MCF 10A (cell line): ENCODE data around the gene GABPB2. TPM values are rescaled to one million over a fixed set of nuclear protein-coding genes. Genes with fewer than 3 reads are reported as not detected.
"Not testable (repeated sequence)": the region's sequence is repeated elsewhere in the genome, so short reads cannot be mapped to it uniquely, and the experiment has no call there.

Experiments
- BruUV-seq: library from RNA; stranded (reverse); fragments of 400-500 nt; replicated peaks from 2 replicates; lab custom pipeline; 2021; lab: Mats Ljungman, UMichigan
- CTCF ChIA-PET: fragments of 300-600 bp; sonication (Branson Sonifier 250); formaldehyde crosslinking; extraction: SDS; loops from one replicate; lab custom pipeline; 2021; ENCODE audit warnings: antibody characterized with exemption, inconsistent platforms; lab: Yijun Ruan, JAX
- POLR2A ChIA-PET: fragments of 300-600, 350-650 bp; sonication (Branson Sonifier 250); formaldehyde crosslinking; extraction: SDS; loops from one replicate; lab custom pipeline; 2020; ENCODE audit warnings: antibody characterized with exemption, inconsistent platforms; lab: Yijun Ruan, JAX
- DNase-seq: peaks from one replicate; pipeline ENCODE4 v3.0.0-alpha.2; 2018; ENCODE audit not compliant: unreplicated experiment
- H3K27ac Mint-ChIP-seq: one replicate; pipeline ENCODE4 v1.8.0; 2022; ENCODE audit warnings: mild to moderate bottlenecking, low read depth, mixed read lengths; ENCODE audit not compliant: unreplicated experiment
- H3K27me3 Mint-ChIP-seq: one replicate; pipeline ENCODE4 v1.8.0; 2022; ENCODE audit warnings: mixed read lengths; ENCODE audit not compliant: insufficient read depth, unreplicated experiment
- H3K36me3 Mint-ChIP-seq: one replicate; pipeline ENCODE4 v1.8.0; 2022; ENCODE audit warnings: mild to moderate bottlenecking, moderate library complexity, mixed read lengths; ENCODE audit not compliant: insufficient read depth, unreplicated experiment
- H3K4me1 Mint-ChIP-seq: one replicate; pipeline ENCODE4 v1.8.0; 2022; ENCODE audit warnings: mixed read lengths; ENCODE audit not compliant: insufficient read depth, unreplicated experiment
- H3K4me3 Mint-ChIP-seq: one replicate; pipeline ENCODE4 v1.8.0; 2022; ENCODE audit warnings: mild to moderate bottlenecking, moderate library complexity, mixed read lengths; ENCODE audit not compliant: unreplicated experiment
- H3K9me3 Mint-ChIP-seq: one replicate; pipeline ENCODE4 v1.8.0; 2022; ENCODE audit warnings: mixed read lengths; ENCODE audit not compliant: unreplicated experiment
- CTCF ChIP-seq: fragments of 200-600 bp; IDR thresholded peaks from one replicate; pipeline ENCODE4 v1.8.0; 2022; ENCODE audit warnings: antibody characterized with exemption, mild to moderate bottlenecking; ENCODE audit not compliant: unreplicated experiment
- intact Hi-C: fragments of 100-400 bp; cut with micrococcal nuclease; formaldehyde crosslinking; loops from 2 replicates; pipeline ENCODE4 v1.14.1; 2022
- total RNA-seq: library from RNA; stranded (reverse); gene quantifications from 2 replicates; pipeline ENCODE4 v1.2.3, GENCODE V29; 2022

GABPB2 gene
- total RNA-seq, 1 experiment from 2014 or later = 20.2 TPM

- BruUV-seq = no TSS peak
- no peak overlapping the region for H3K4me3 Mint-ChIP-seq
- no peak for TF ChIP-seq CTCF
- H3K27me3 Mint-ChIP-seq = no peaks in the 10 kb centered on the region
- H3K27ac Mint-ChIP-seq = no peak overlapping the region
- H3K4me1 Mint-ChIP-seq = no peaks in the 10 kb centered on the region
- intact Hi-C loops = loop anchor here (10.0 kb wide), 1 partner anchor 183 kb away; the partner anchor contains the start of gene PSMD4
- no peaks in the 10 kb centered on the region for H3K9me3 Mint-ChIP-seq
- no peak for DNase-seq
- ChIA-PET POLR2A (interaction anchor here (0.7 to 4.9 kb wide), 6 partner anchors 13 to 209 kb away, joined by 3 to 67 read pairs (median 4); partner anchors contain the start of genes CDC42SE1, MLLT11 and ZNF687), CTCF (interaction anchor here (0.5 to 2.7 kb wide), 16 partner anchors 10 to 777 kb away, joined by 3 to 22 read pairs (median 4); partner anchors contain the start of gene TNFAIP8L2)
- H3K36me3 Mint-ChIP-seq = peaks cover 15% of the 10 kb centered on the region
These were observed 1.7 kb downstream of the GABPB2 start for GRCh38 chr1:151072224-151072623.

- H3K27ac Mint-ChIP-seq = no peak overlapping the region
- H3K27me3 Mint-ChIP-seq = no peaks in the 10 kb centered on the region
- BruUV-seq = no TSS peak
- H3K9me3 Mint-ChIP-seq = no peaks in the 10 kb centered on the region
- intact Hi-C loops = no loop called here
- no peak overlapping the region for H3K4me3 Mint-ChIP-seq
- no peaks in the 10 kb centered on the region for H3K4me1 Mint-ChIP-seq
- ChIA-PET CTCF (interaction anchor here (0.6 to 6.7 kb wide), 5 partner anchors 14 to 70 kb away, joined by 3 to 37 read pairs (median 9); partner anchors contain the start of genes GABPB2 and TNFAIP8L2), POLR2A (interaction anchor here (0.7 to 1.1 kb wide), 3 partner anchors 21 to 151 kb away, joined by 3 read pairs; no protein-coding TSS in a partner anchor)
- H3K36me3 Mint-ChIP-seq = peaks cover 5% of the 10 kb centered on the region
- no peak for TF ChIP-seq CTCF
- no peak for DNase-seq
These were observed 15.5 kb downstream of the GABPB2 start for GRCh38 chr1:151085953-151086559.

- ChIA-PET CTCF (interaction anchor here (0.6 to 9.6 kb wide), 6 partner anchors 12 to 546 kb away, joined by 3 to 158 read pairs (median 4); partner anchors contain the start of gene TNFAIP8L2), POLR2A (interaction anchor here (0.8 to 1.5 kb wide), 8 partner anchors 25 to 98 kb away, joined by 3 to 6 read pairs (median 3); partner anchors contain the start of genes C1orf56, CDC42SE1, GABPB2 and TNFAIP8L2)
- H3K27me3 Mint-ChIP-seq, BruUV-seq, H3K36me3 Mint-ChIP-seq, H3K4me3 Mint-ChIP-seq, H3K4me1 Mint-ChIP-seq, intact Hi-C loops, H3K9me3 Mint-ChIP-seq, H3K27ac Mint-ChIP-seq: not testable (repeated sequence)
- DNase-seq = peak; percentile 48
These were observed 26.9 kb downstream of the GABPB2 start for GRCh38 chr1:151097426-151097825.

GRCh38 chr1:151098126-151098525, 27.6 kb downstream of the GABPB2 start:
- POLR2A ChIA-PET = interaction anchor here (0.7 to 1.5 kb wide), 4 partner anchors 27 to 91 kb away, joined by 3 read pairs; partner anchors contain the start of genes C1orf56, CDC42SE1 and GABPB2
- Mint-ChIP-seq H3K27me3 (no peaks in the 10 kb centered on the region), H3K36me3 (no peaks in the 10 kb centered on the region), H3K4me1 (peaks cover 10% of the 10 kb centered on the region), H3K4me3 (no peak overlapping the region), H3K27ac (no peak overlapping the region), H3K9me3 (no peaks in the 10 kb centered on the region)
- no peak for DNase-seq
- BruUV-seq = no TSS peak
- CTCF ChIA-PET = interaction anchor here (0.6 to 9.6 kb wide), 7 partner anchors 11 to 564 kb away, joined by 3 to 158 read pairs (median 4); partner anchors contain the start of gene TNFAIP8L2
- TF ChIP-seq CTCF = no peak
- intact Hi-C loops = no loop called here
